H1 (cell line): ENCODE data around the gene SMIM44. TPM values are rescaled to one million over a fixed set of nuclear protein-coding genes. Genes with fewer than 3 reads are reported as not detected.

Experiments used
- CHD2 ChIP-seq: IDR thresholded peaks from 2 replicates; pipeline ENCODE4 v1.6.1; 2012; ENCODE audit warnings: low read length, improper control_type of control experiment
- FOSL1 ChIP-seq: IDR thresholded peaks from 2 replicates; pipeline ENCODE4 v1.6.1; 2011; ENCODE audit warnings: mild to moderate bottlenecking, low read depth, low read length, moderate library complexity; ENCODE audit not compliant: insufficient read depth
- ZNF274 ChIP-seq: IDR thresholded peaks from 2 replicates; pipeline ENCODE4 v1.7.0; 2012; ENCODE audit warnings: low read length, borderline replicate concordance; ENCODE audit errors: extremely low read depth
- polyA plus RNA-seq, 7 experiments: library from polyadenylated mRNA; depleted of rRNA in 3 of 7; stranded (reverse) in 5 of 7; unstranded in 2 of 7; fragments of >200 nt in 5 of 7; fragments of 200-250 nt in 2 of 7; gene quantifications; 1 replicate in 5 of 7; 2 replicates in 1 of 7; 4 replicates in 1 of 7; pipeline versions ENCODE4 v1.2.1 to v1.2.3, GENCODE V29; 2011 to 2013; ENCODE audit warnings: missing spikeins in 2 of 7, mixed read lengths in 2 of 7
- total RNA-seq: library from RNA; stranded (reverse); fragmentation: NEBNext Ultra II Directional; extraction: Animal tissue kit (Norgen Biotek cat#: 25700); gene quantifications from 2 replicates; pipeline ENCODE4 v1.2.1, GENCODE V29; 2021

SMIM44 gene
- total and polyA plus RNA-seq, 2 of the 8 experiments (the other 6 are each of a cell fraction or from before 2014, with no cell fraction given) = not detected

DNA sequence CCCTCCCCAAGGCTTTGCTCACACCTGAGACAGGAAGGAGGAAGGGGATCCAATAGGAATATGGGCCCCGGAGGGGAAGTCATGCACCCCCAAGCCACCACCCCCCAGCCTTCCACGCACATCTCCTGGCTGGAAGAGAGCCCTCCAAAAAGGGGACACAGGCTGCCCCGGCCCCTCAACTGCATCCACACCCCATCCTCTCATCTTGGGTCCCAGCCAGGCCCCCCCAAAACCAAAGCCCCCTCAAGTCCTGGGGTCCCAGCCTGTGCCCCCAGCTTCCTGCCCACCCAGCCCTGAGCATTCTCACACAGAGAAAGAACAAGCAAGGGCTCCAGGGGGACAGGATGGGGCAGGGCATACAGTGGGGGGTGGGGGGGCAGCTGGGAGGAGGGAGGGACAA, 15.0 kb downstream of the SMIM44 start (continued):
- TF ChIP-seq FOSL1 (no peak), CHD2 (no peak), ZNF274 (no peak)
